HepG2 (cell line): Measurements from ENCODE around the gene MAN2B2. TPM values are rescaled to one million over a fixed set of nuclear protein-coding genes. Genes with fewer than 3 reads are reported as not detected.

Experiments
- ADNP ChIP-seq: sonication (generic); formaldehyde crosslinking; IDR thresholded peaks from 2 replicates; pipeline ENCODE4 v1.4.0; 2020; ENCODE audit warnings: missing genetic modification reagents
- ATF5 ChIP-seq: sonication (generic); formaldehyde crosslinking; IDR thresholded peaks from 2 replicates; pipeline ENCODE4 v1.4.0; 2020; ENCODE audit warnings: mild to moderate bottlenecking, low read depth, missing genetic modification reagents
- CTCF ChIP-seq: sonication (generic); formaldehyde crosslinking; IDR thresholded peaks from 2 replicates; pipeline ENCODE4 v1.5.0; 2020; ENCODE audit warnings: mild to moderate bottlenecking, missing genetic modification reagents, moderate library complexity
- ELF1 ChIP-seq: sonication (generic); formaldehyde crosslinking; IDR thresholded peaks from 2 replicates; pipeline ENCODE4 v1.4.0; 2020; ENCODE audit warnings: missing genetic modification reagents
- FOXP4 ChIP-seq: sonication (generic); formaldehyde crosslinking; IDR thresholded peaks from 2 replicates; pipeline ENCODE4 v1.4.0; 2020; ENCODE audit warnings: missing genetic modification reagents
- HDAC1 ChIP-seq: sonication (generic); formaldehyde crosslinking; IDR thresholded peaks from 2 replicates; pipeline ENCODE4 v1.5.1; 2020; ENCODE audit warnings: mild to moderate bottlenecking, missing genetic modification reagents
- HNF4A ChIP-seq: sonication (generic); formaldehyde crosslinking; IDR thresholded peaks from 2 replicates; pipeline ENCODE4 v1.4.0; 2020; ENCODE audit warnings: missing genetic modification reagents
- IRF1 ChIP-seq: sonication (generic); formaldehyde crosslinking; IDR thresholded peaks from 2 replicates; pipeline ENCODE4 v1.4.0; 2020; ENCODE audit warnings: low read depth, mild to moderate bottlenecking, missing genetic modification reagents
- KDM2A ChIP-seq: sonication (generic); formaldehyde crosslinking; IDR thresholded peaks from 2 replicates; pipeline ENCODE4 v1.4.0; 2020; ENCODE audit warnings: low read depth, missing genetic modification reagents, borderline replicate concordance
- MAFG ChIP-seq: sonication (generic); formaldehyde crosslinking; IDR thresholded peaks from 2 replicates; pipeline ENCODE4 v1.5.1; 2020; ENCODE audit warnings: mild to moderate bottlenecking, missing genetic modification reagents
- MIXL1 ChIP-seq: IDR thresholded peaks from 2 replicates; pipeline ENCODE4 v1.6.1; 2016
- MNT ChIP-seq: fragments of 450-650 bp; IDR thresholded peaks from 2 replicates; pipeline ENCODE4 v1.6.1; 2016
- MTERF4 ChIP-seq: sonication (generic); formaldehyde crosslinking; IDR thresholded peaks from 2 replicates; pipeline ENCODE4 v1.8.0; 2023; ENCODE audit warnings: mild to moderate bottlenecking, missing genetic modification reagents
- RFX1 ChIP-seq: fragments of 450-650 bp; IDR thresholded peaks from 2 replicates; pipeline ENCODE4 v1.6.1; 2017
- RNF2 ChIP-seq: fragments of 450-650 bp; conservative IDR thresholded peaks from 2 replicates; pipeline ENCODE4 v1.6.1; 2016; ENCODE audit warnings: low read depth
- TFAP4 ChIP-seq: sonication (generic); IDR thresholded peaks from 2 replicates; pipeline ENCODE4 v1.6.1; 2016; ENCODE audit warnings: low read depth, borderline replicate concordance
- ZFP82 ChIP-seq: sonication (generic); formaldehyde crosslinking; IDR thresholded peaks from 2 replicates; pipeline ENCODE4 v1.5.1; 2020; ENCODE audit warnings: mild to moderate bottlenecking, missing genetic modification reagents, borderline replicate concordance
- ZNF33B ChIP-seq: sonication (generic); formaldehyde crosslinking; IDR thresholded peaks from 2 replicates; pipeline ENCODE4 v1.5.1; 2020; ENCODE audit warnings: mild to moderate bottlenecking, missing genetic modification reagents
- ZNF432 ChIP-seq: sonication (generic); formaldehyde crosslinking; IDR thresholded peaks from 2 replicates; pipeline ENCODE4 v1.5.0; 2020; ENCODE audit warnings: missing genetic modification reagents, mild to moderate bottlenecking, borderline replicate concordance
- ZNF484 ChIP-seq: sonication (generic); formaldehyde crosslinking; IDR thresholded peaks from 2 replicates; pipeline ENCODE4 v1.5.1; 2020; ENCODE audit warnings: mild to moderate bottlenecking, low read depth, missing genetic modification reagents, borderline replicate concordance
- ZNF550 ChIP-seq: sonication (generic); formaldehyde crosslinking; IDR thresholded peaks from 2 replicates; pipeline ENCODE4 v1.4.0; 2020; ENCODE audit warnings: mild to moderate bottlenecking, missing genetic modification reagents, borderline replicate concordance
- ZSCAN22 ChIP-seq: sonication (generic); formaldehyde crosslinking; IDR thresholded peaks from 2 replicates; pipeline ENCODE4 v1.4.0; 2020; ENCODE audit warnings: mild to moderate bottlenecking, missing genetic modification reagents
- polyA plus RNA-seq, 8 experiments: library from polyadenylated mRNA; depleted of rRNA in 3 of 8; stranded (reverse) in 7 of 8; unstranded in 1 of 8; fragments of >200 nt; fragmentation: Illumina TruSeq in 4 of 8; extraction: Trizol in 4 of 8; gene quantifications; 2 replicates each; pipeline versions ENCODE4 v1.2.1 to v1.2.3, GENCODE V29; 2011 to 2016; ENCODE audit warnings: low read depth in 4 of 8, missing spikeins in 1 of 8, mixed read lengths in 1 of 8; ENCODE audit not compliant: insufficient read depth in 1 of 8
- total RNA-seq, 5 experiments: library from RNA; depleted of rRNA; stranded (reverse); fragments of >200 nt; fragmentation: Illumina TruSeq; extraction: Trizol; gene quantifications; 2 replicates each; pipeline ENCODE4 v1.2.3, GENCODE V29; 2016; ENCODE audit warnings: low read depth in 1 of 5

The MAN2B2 gene
- total and polyA plus RNA-seq, 2 of the 13 experiments (the other 11 are each of a cell fraction or from before 2014, with no cell fraction given): 4.8 to 5.4 TPM

- TF ChIP-seq FOXP4 (CRISPR knock-in tag) (no peak), IRF1 (no peak), ZNF484 (CRISPR knock-in tag) (no peak), TFAP4 (peak; percentile 33; the same call in 1 of the 2 replicates), HNF4A (CRISPR knock-in tag) (no peak), ZNF432 (CRISPR knock-in tag) (no peak), ZSCAN22 (no peak), RFX1 (no peak), MIXL1 (CRISPR knock-in tag) (no peak), ELF1 (CRISPR knock-in tag) (peak; percentile 91), ADNP (no peak), KDM2A (CRISPR knock-in tag) (peak; percentile 41; the same call in 1 of the 2 replicates), CTCF (CRISPR knock-in tag) (no peak), ATF5 (CRISPR knock-in tag) (no peak), MAFG (CRISPR knock-in tag) (no peak), ZFP82 (CRISPR knock-in tag) (no peak), ZNF33B (CRISPR knock-in tag) (no peak), HDAC1 (CRISPR knock-in tag) (peak; percentile 61), RNF2 (no peak), MNT (no peak), ZNF550 (CRISPR knock-in tag) (no peak), MTERF4 (no peak)
These were observed at the start of gene MAN2B2 (continued) for GRCh38 chr4:6574747-6575502.
